Pancreas (tissue), 10 donors: ENCODE data around the gene LGALS3BP. TPM values are rescaled to one million over a fixed set of nuclear protein-coding genes. Genes with fewer than 3 reads are reported as not detected.

ENCODE experiments used
- ATAC-seq, 4 donors: fragments of 200-7000 bp; cut with Tn5 transposase; one replicate each; pipeline versions ENCODE4 v1.8.0 to v1.9.1; 2020; ENCODE audit warnings: mild to moderate bottlenecking in 4 of 4, moderate library complexity in 4 of 4
- DNase-seq, 6 donors: peaks; one replicate each; pipeline ENCODE4 v3.0.0-alpha.2; 2020
- FAIRE-seq: peaks from 2 replicates; lab custom pipeline; 2012; peaks lifted over from hg19 to GRCh38; lab: Jason Lieb, UNC
- H3K27ac ChIP-seq, 4 donors: fragments of 200-600 bp; sonication (generic); 1 replicate in 3 of 4; 2 replicates in 1 of 4; pipeline versions ENCODE4 v1.5.0 to v1.8.0; 2020
- H3K27me3 ChIP-seq, 4 donors: fragments of 200-600 bp; one replicate each; pipeline ENCODE4 v1.8.0; 2021
- H3K36me3 ChIP-seq, 3 donors: fragments of 200-600 bp; sonication (generic) in 1 of 3; one replicate each; pipeline versions ENCODE4 v1.5.0 to v1.8.0; 2020 to 2021
- H3K4me1 ChIP-seq, 3 donors: fragments of 200-600 bp; one replicate each; pipeline ENCODE4 v1.8.0; 2021
- H3K4me3 ChIP-seq, 4 donors: fragments of 200-600 bp; sonication (generic) in 2 of 4; one replicate each; pipeline versions ENCODE4 v1.5.0 to v1.8.0; 2020 to 2021
- H3K9me3 ChIP-seq, 4 donors: fragments of 200-600 bp; one replicate each; pipeline ENCODE4 v1.8.0; 2021
- WGBS, 2 donors: extraction: QIAGEN DNeasy Blood & Tissue Kit; methylation state at CpG; one replicate each; pipeline ENCODE4 v1.1.7; 2013; 5-methylcytosine and 5-hydroxymethylcytosine counted together
- intact Hi-C, 3 donors: fragments of 100-400 bp; cut with DNase I; formaldehyde crosslinking; loops; one replicate each; pipeline versions ENCODE4 v1.11.1 to v1.14.2; 2022
- polyA plus RNA-seq, 2 donors: library from polyadenylated mRNA; stranded (reverse); fragments of 200-250 nt; gene quantifications; one replicate each; pipeline ENCODE4 v1.2.3, GENCODE V29; 2013
- total RNA-seq, 6 donors: library from RNA; stranded (reverse); fragmentation: NEBNext Ultra II Directional in 4 of 6; extraction: Animal tissue kit (Norgen Biotek cat#: 25700) in 4 of 6; gene quantifications; one replicate each; pipeline versions ENCODE4 v1.2.1 to v1.2.4, GENCODE V29; 2021 to 2023
- TF ChIP-seq, protein P1 (sequence below), 4 donors: fragments of 200-600 bp; sonication (generic) in 3 of 4; IDR thresholded peaks; one replicate each; pipeline versions ENCODE4 v1.5.0 to v1.8.0; 2021; ENCODE audit warnings: antibody characterized with exemption in 4 of 4
- donor health status: healthy with polysubstance abuse.
- donor health status: DM: no; HTN: no; CAD: no; lungs with moderate emphysema.
- donor health status: DM: no; HTN: no; CAD: no.
- donor health status: control.
- donor health status: control.
- donor health status: Bipolar disorder and iron deficiency.
- donor health status: DM: yes; HTN: yes; CAD: no.
- donor health status: DM: no; HTN: no; CAD: no.
- donor health status: DM: no; HTN: no; CAD: no.
- donor health status: DM: yes; HTN: yes; CAD: no.

The LGALS3BP gene
- total and polyA plus RNA-seq, 8 donors, result 35.3 to 169 (median 77.2) TPM

DNA sequence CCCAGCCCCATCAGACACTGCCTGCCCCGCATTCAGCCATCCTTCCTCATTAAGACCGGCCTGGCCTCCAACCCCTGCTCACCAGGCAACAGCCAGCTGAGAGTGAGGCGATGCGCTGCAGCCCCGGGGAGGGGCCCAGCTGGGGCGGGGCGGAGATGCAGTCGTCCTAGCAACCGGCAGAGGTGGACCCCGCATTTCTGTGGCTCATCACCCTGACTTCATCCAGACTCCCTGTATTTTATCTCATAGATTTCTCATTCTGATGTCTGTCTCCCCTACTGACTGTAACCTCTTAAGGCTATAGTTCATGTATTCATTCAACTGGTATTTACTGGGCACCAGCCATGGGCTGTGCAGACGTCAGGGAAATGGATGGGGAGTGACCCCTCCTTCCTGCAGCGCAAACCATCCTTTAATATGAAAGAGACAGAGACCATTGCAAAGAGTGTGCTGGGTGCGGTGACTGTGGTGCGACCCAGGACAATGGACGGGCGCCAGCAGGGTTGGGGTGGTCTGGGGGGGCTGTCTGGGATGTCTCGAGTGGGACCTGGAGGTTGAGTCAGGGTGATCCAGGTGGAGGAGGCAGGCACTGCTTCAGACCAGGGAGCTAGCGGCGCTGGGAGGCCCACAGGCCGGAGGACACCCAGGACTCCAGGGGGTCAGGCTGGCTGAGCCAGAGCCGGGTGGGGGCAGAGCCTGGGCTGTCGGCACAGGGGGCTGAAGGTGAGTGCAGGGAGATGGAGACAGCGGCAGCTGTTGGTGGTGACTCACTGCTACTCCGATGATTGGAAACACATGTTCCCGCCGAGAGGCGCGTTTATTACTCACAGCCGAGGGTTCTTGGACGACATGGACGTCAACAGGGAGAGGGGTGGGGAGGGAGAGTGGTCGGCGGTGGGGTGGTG is 44.1 kb downstream of the LGALS3BP start:
- H3K36me3 ChIP-seq, result no peaks in the 10 kb centered on the region
- H3K27ac ChIP-seq, result peak overlapping the region in 2 of 4 donors; percentile 91 to 96
- H3K4me1 ChIP-seq, result peaks cover 7 to 19% (median 10%) of the 10 kb centered on the region in 3 donors
- FAIRE-seq (no peak), DNase-seq (peak in 2 of 6 donors; percentile 49 to 57), ATAC-seq (no peak)
- intact Hi-C loops, result loop anchor here in 1 of 3 donors (10.0 kb wide), 1 partner anchor 49 kb away; no protein-coding TSS in a partner anchor
- no peaks in the 10 kb centered on the region for H3K27me3 ChIP-seq
- WGBS, 2 donors, result 85% methylated on average over 33 of the region's 33 CpGs
- no peak overlapping the region for H3K4me3 ChIP-seq
- no peaks in the 10 kb centered on the region for H3K9me3 ChIP-seq
- TF ChIP-seq, protein P1, sequence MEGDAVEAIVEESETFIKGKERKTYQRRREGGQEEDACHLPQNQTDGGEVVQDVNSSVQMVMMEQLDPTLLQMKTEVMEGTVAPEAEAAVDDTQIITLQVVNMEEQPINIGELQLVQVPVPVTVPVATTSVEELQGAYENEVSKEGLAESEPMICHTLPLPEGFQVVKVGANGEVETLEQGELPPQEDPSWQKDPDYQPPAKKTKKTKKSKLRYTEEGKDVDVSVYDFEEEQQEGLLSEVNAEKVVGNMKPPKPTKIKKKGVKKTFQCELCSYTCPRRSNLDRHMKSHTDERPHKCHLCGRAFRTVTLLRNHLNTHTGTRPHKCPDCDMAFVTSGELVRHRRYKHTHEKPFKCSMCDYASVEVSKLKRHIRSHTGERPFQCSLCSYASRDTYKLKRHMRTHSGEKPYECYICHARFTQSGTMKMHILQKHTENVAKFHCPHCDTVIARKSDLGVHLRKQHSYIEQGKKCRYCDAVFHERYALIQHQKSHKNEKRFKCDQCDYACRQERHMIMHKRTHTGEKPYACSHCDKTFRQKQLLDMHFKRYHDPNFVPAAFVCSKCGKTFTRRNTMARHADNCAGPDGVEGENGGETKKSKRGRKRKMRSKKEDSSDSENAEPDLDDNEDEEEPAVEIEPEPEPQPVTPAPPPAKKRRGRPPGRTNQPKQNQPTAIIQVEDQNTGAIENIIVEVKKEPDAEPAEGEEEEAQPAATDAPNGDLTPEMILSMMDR (IDR thresholded peaks at IDR 0.05), result no peak

DNA sequence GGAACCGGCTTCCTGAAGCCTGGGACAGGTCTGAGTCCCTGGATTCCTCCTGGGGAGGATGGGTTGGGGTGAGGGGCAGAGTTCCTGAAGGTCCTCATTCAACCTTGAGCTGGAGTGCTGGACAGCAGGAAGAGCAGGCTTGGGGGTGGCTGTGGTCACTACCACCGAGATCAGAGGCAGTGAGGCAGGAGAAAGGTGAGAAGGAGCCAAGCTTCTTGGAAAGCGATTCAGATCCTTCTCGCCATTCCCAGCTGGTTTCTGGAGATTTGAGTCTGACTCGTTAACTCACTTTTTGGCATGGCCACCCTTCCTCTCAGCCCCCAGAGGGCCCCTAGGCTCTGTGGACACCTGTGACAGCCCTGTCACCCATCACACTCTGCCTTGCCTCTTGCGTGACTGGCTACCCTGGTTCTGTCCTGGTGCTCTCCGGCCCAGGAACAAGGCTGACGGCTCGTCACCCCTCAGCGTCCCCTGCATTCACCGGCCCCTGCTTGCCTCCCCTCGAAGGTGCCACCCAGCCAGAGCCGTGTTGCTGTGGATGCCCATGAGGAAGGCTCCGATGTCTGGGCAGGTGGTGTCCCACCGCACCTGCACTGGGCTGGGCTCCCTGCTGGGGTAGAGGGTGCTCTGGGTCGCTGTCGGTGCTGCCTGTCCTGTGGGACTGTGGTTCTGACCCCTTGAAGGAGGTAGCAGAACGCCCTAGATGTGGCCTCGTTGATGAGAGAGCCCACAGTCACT is 44.9 kb downstream of the LGALS3BP start:
- H3K4me3 ChIP-seq, result no peak overlapping the region
- DNase-seq (peak in 1 of 6 donors; percentile 54), FAIRE-seq (no peak), ATAC-seq (no peak)
- H3K27me3 ChIP-seq, result no peaks in the 10 kb centered on the region
- no peaks in the 10 kb centered on the region for H3K36me3 ChIP-seq
- intact Hi-C loops, result loop anchor here in 1 of 3 donors (10.0 kb wide), 1 partner anchor 50 kb away; no protein-coding TSS in a partner anchor
- WGBS, 2 donors, result 73 to 77% methylated on average over 19 of the region's 19 CpGs
- H3K27ac ChIP-seq, result peak overlapping the region; percentile 63 to 96 (median 91)
- H3K4me1 ChIP-seq, result peaks cover 7 to 19% (median 10%) of the 10 kb centered on the region in 3 donors
- TF ChIP-seq, protein P1 (IDR thresholded peaks at IDR 0.05), result no peak
- no peaks in the 10 kb centered on the region for H3K9me3 ChIP-seq

DNA sequence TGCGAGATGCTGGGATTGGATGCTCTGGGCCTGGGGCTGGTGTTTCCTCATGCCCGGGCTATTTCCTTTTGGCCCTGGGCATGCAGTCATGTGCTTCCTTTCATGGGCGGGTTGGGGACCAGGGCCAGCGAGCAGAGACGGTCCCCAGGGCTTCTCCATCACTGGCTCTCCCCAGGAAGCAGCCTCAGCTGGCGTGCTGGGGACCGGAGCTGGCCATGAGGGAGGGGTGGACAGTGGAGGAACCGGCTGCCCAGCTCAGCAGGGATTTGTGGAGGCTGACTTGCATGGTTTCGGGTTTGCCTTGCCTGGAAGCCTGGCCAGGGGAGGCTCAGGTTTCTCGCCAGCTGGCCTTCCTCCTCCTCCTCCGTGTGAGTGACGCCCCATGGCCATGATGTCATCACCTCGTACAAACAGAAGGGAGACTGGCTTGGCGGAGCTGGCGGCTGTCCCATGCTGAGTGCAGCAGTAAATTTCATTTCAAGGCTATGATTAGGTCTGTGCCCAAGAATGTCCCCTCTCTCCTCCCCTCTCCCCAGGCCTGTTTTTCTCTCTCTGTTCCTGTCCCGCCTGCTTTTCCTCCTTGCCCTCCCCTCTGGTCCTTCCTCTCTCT is 45.7 kb downstream of the LGALS3BP start:
- H3K9me3 ChIP-seq, result no peaks in the 10 kb centered on the region
- H3K27me3 ChIP-seq, result no peaks in the 10 kb centered on the region
- DNase-seq, result peak; percentile 91 to 99 (median 98)
- peaks cover 7 to 19% (median 10%) of the 10 kb centered on the region in 3 donors for H3K4me1 ChIP-seq
- TF ChIP-seq, protein P1 (IDR thresholded peaks at IDR 0.05), result no peak
- peak overlapping the region; percentile 63 to 96 (median 91) for H3K27ac ChIP-seq
- FAIRE-seq, result peak; percentile 60
- peak overlapping the region in 1 of 4 donors; percentile 35 for H3K4me3 ChIP-seq
- WGBS, 2 donors, result 5 to 6% methylated on average over 14 to 16 of the region's 16 CpGs
- intact Hi-C loops, result loop anchor here in 1 of 3 donors (10.0 kb wide), 1 partner anchor 51 kb away; no protein-coding TSS in a partner anchor
- no peaks in the 10 kb centered on the region for H3K36me3 ChIP-seq
- ATAC-seq, result peak; percentile 91 to 95 (median 94)

DNA sequence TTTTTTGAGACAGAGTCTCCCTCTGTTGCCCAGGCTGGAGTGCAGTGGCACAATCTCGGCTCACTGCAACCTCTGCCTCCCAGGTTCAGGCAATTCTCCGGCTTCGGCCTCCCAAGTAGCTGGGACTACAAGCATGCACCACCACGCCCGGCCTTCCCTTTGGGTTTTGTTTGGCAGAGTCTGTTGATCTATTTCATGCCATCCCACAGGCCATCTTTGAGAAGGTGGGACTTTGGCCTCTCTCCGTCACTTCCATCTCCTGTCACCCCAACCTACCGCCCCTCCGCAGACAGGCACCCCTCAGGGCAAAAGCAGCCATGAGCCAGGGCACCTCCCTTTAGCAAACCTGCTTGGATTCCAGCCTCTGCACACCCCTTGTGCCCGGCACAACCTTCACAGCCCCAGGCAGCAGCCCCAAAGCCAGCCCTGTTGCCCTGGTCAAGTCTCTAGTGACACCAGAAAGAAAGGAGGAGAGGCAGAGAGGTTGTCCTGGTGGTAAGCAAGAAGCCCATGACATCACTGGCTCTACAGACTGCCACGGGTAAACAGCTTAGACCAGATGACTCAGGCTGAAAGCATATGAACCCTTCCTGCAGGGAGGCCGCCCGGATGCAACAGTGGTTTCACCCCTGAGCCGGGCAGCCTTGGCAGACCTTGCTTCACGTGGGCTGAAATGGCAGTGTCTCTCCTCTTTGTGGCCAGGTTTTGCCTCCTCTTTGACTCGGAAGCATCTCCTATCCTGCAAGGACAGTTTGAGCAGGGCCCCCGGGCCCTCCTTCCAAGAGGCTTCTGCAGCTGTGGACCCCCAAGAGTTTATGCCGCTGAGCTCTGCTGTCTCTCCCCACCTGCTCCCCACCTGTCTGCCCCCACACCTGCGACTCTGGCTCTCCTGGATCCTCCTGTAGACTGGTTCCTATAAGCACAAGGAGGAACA is 46.4 kb downstream of the LGALS3BP start:
- H3K9me3 ChIP-seq, result no peaks in the 10 kb centered on the region
- ATAC-seq, result peak in 3 of 4 donors; percentile 8 to 56 (median 22)
- TF ChIP-seq, protein P1 (IDR thresholded peaks at IDR 0.05), result no peak
- H3K4me1 ChIP-seq, result peaks cover 7 to 19% (median 10%) of the 10 kb centered on the region in 3 donors
- DNase-seq, result peak in 2 of 6 donors; percentile 50 to 52
- H3K27ac ChIP-seq, result peak overlapping the region; percentile 63 to 96 (median 91)
- H3K36me3 ChIP-seq, result no peaks in the 10 kb centered on the region
- no peak for FAIRE-seq
- WGBS, 2 donors, result 77 to 87% methylated on average over 18 of the region's 18 CpGs
- no peaks in the 10 kb centered on the region for H3K27me3 ChIP-seq
- peak overlapping the region in 1 of 4 donors; percentile 35 for H3K4me3 ChIP-seq
- intact Hi-C loops, result loop anchor here in 1 of 3 donors (10.0 kb wide), 1 partner anchor 52 kb away; no protein-coding TSS in a partner anchor
